NT2/D1 (cell line): Measurements from ENCODE around the gene OAS1.

Source experiments
- DNase-seq: peaks from one replicate; pipeline ENCODE4 v3.0.0-alpha.2; 2011; ENCODE audit warnings: low read depth, low spot score
- H3K27me3 ChIP-seq: 2 replicates; pipeline ENCODE4 v1.6.0; 2011; ENCODE audit warnings: mild to moderate bottlenecking; ENCODE audit not compliant: insufficient read length, insufficient read depth
- H3K36me3 ChIP-seq: 2 replicates; pipeline ENCODE4 v1.6.1; 2011; ENCODE audit warnings: mild to moderate bottlenecking, low read length, mixed read lengths; ENCODE audit not compliant: insufficient read depth, insufficient read length
- H3K4me1 ChIP-seq: 2 replicates; pipeline ENCODE4 v1.5.1; 2011; ENCODE audit not compliant: insufficient read depth, insufficient read length
- H3K4me3 ChIP-seq: 2 replicates; pipeline ENCODE4 v1.5.1; 2011; ENCODE audit warnings: low read depth; ENCODE audit not compliant: insufficient read length
- H3K9ac ChIP-seq: 2 replicates; pipeline ENCODE4 v1.6.0; 2011; ENCODE audit warnings: low read depth; ENCODE audit not compliant: insufficient read length
- H3K9me3 ChIP-seq: 2 replicates; pipeline ENCODE4 v1.5.1; 2011; ENCODE audit warnings: mild to moderate bottlenecking, low read length; ENCODE audit not compliant: insufficient read depth
- SUZ12 ChIP-seq: IDR thresholded peaks from 2 replicates; pipeline ENCODE4 v1.6.1; 2011; ENCODE audit not compliant: insufficient read length, insufficient read depth; ENCODE audit errors: extremely low read depth
- YY1 ChIP-seq: IDR thresholded peaks from 2 replicates; pipeline ENCODE4 v1.6.1; 2011; ENCODE audit not compliant: insufficient read length, insufficient read depth
- ZNF274 ChIP-seq: IDR thresholded peaks from 2 replicates; pipeline ENCODE4 v1.6.1; 2011; ENCODE audit warnings: mild to moderate bottlenecking, low read depth, low read length

Gene OAS1

GRCh38 chr12:112967858-112968257, 61.1 kb downstream of the OAS1 start:
- Histone ChIP-seq H3K4me1 (no peaks in the 10 kb centered on the region), H3K4me3 (no peak overlapping the region), H3K36me3 (peaks cover 3% of the 10 kb centered on the region), H3K27me3 (no peaks in the 10 kb centered on the region), H3K9me3 (no peaks in the 10 kb centered on the region), H3K9ac (no peak overlapping the region)
- DNase-seq: no peak
- TF ChIP-seq YY1: no peak
- no peak for TF ChIP-seq SUZ12
- no peak for TF ChIP-seq ZNF274
